Neural progenitor cell (in vitro differentiated cells): ENCODE data around the gene FIG4. TPM values are rescaled to one million over a fixed set of nuclear protein-coding genes. Genes with fewer than 3 reads are reported as not detected.

ENCODE experiments used
- DNase-seq: peaks from one replicate; pipeline ENCODE4 v3.0.0-alpha.2; 2016; ENCODE audit warnings: low spot score
- H2AFZ ChIP-seq: fragments of 200-600 bp; sonication (generic); replicated peaks from 2 replicates; pipeline ENCODE4 v1.6.1; 2016; ENCODE audit warnings: antibody characterized with exemption
- H3F3A ChIP-seq: fragments of 200-600 bp; sonication (generic); 2 replicates; pipeline ENCODE4 v1.6.1; 2016; ENCODE audit warnings: antibody characterized with exemption, low read depth
- H3K27ac ChIP-seq: fragments of 200-600 bp; sonication (generic); 2 replicates; pipeline ENCODE4 v1.5.1; 2016; ENCODE audit warnings: mild to moderate bottlenecking
- H3K27me3 ChIP-seq: fragments of 200-600 bp; sonication (generic); 2 replicates; pipeline ENCODE4 v1.6.1; 2016; ENCODE audit warnings: mild to moderate bottlenecking, moderate library complexity
- H3K36me3 ChIP-seq: fragments of 200-600 bp; sonication (generic); 2 replicates; pipeline ENCODE4 v1.5.1; 2016
- H3K4me1 ChIP-seq: fragments of 200-600 bp; sonication (generic); 2 replicates; pipeline ENCODE4 v1.6.1; 2016; ENCODE audit warnings: mixed run types
- H3K4me2 ChIP-seq: fragments of 200-600 bp; sonication (generic); 2 replicates; pipeline ENCODE4 v1.6.1; 2016
- H3K4me3 ChIP-seq: fragments of 200-600 bp; sonication (generic); 2 replicates; pipeline ENCODE4 v1.5.1; 2016
- H3K79me2 ChIP-seq: fragments of 200-600 bp; sonication (generic); 2 replicates; pipeline ENCODE4 v1.6.1; 2016; ENCODE audit warnings: low read depth
- H3K9ac ChIP-seq: fragments of 200-600 bp; sonication (generic); 2 replicates; pipeline ENCODE4 v1.6.1; 2016
- H3K9me3 ChIP-seq: fragments of 200-600 bp; sonication (generic); 2 replicates; pipeline ENCODE4 v1.5.1; 2016; ENCODE audit warnings: low read depth
- H4K20me1 ChIP-seq: fragments of 200-600 bp; sonication (generic); 2 replicates; pipeline ENCODE4 v1.6.1; 2016; ENCODE audit warnings: low read depth
- H3K27ac Mint-ChIP-seq: 3 replicates; pipeline ENCODE4 v1.8.0; 2021; ENCODE audit warnings: mixed read lengths
- H3K27me3 Mint-ChIP-seq: 2 replicates; pipeline ENCODE4 v1.8.0; 2022; ENCODE audit warnings: low read depth, mild to moderate bottlenecking, inconsistent platforms, moderate library complexity, mixed read lengths; ENCODE audit not compliant: insufficient read depth
- H3K36me3 Mint-ChIP-seq: 3 replicates; pipeline ENCODE4 v1.8.0; 2021; ENCODE audit warnings: mixed read lengths
- H3K4me1 Mint-ChIP-seq: 3 replicates; pipeline ENCODE4 v1.8.0; 2021; ENCODE audit warnings: mixed read lengths
- H3K4me3 Mint-ChIP-seq: 3 replicates; pipeline ENCODE4 v1.8.0; 2021; ENCODE audit warnings: mild to moderate bottlenecking, moderate library complexity, mixed read lengths
- H3K9me3 Mint-ChIP-seq: 3 replicates; pipeline ENCODE4 v1.8.0; 2020; ENCODE audit warnings: mixed read lengths
- CTCF ChIP-seq: fragments of 200-600 bp; sonication (generic); IDR thresholded peaks from 2 replicates; pipeline ENCODE4 v1.5.1; 2017; ENCODE audit warnings: antibody characterized with exemption, mild to moderate bottlenecking
- EZH2 ChIP-seq: fragments of 200-600 bp; sonication (generic); IDR thresholded peaks from 2 replicates; pipeline ENCODE4 v1.6.1; 2017; ENCODE audit warnings: antibody characterized with exemption, mild to moderate bottlenecking, moderate library complexity
- EZH2phosphoT487 ChIP-seq: fragments of 200-600 bp; sonication (generic); IDR thresholded peaks from 2 replicates; pipeline ENCODE4 v1.6.1; 2017; ENCODE audit warnings: antibody characterized with exemption
- total RNA-seq: library from RNA; depleted of rRNA; stranded (reverse); fragments of >200 nt; gene quantifications from 2 replicates; pipeline ENCODE4 v1.2.3, GENCODE V29; 2015; ENCODE audit warnings: low replicate concordance

The FIG4 gene
- total RNA-seq, 1 donor from 2014 or later = 51.3 TPM

GRCh38 chr6:109874621-109875020 lies 183.5 kb downstream of the FIG4 start:
- no peaks in the 10 kb centered on the region for H3K79me2 ChIP-seq
- H3K4me3 ChIP-seq = no peak overlapping the region
- H3K9me3 Mint-ChIP-seq = no peaks in the 10 kb centered on the region
- no peaks in the 10 kb centered on the region for H3K9me3 ChIP-seq
- no peaks in the 10 kb centered on the region for H3K36me3 ChIP-seq
- TF ChIP-seq EZH2phosphoT487 (no peak), EZH2 (no peak), CTCF (no peak)
- no peaks in the 10 kb centered on the region for H3K27me3 ChIP-seq
- H3K27ac Mint-ChIP-seq = no peak overlapping the region
- H3K27ac ChIP-seq = no peak overlapping the region
- no peak for DNase-seq
- no peak overlapping the region for H3K9ac ChIP-seq
- H3K4me1 ChIP-seq = no peaks in the 10 kb centered on the region
- no peaks in the 10 kb centered on the region for H3K36me3 Mint-ChIP-seq
- H4K20me1 ChIP-seq = no peaks in the 10 kb centered on the region
- H3F3A ChIP-seq = no peaks in the 10 kb centered on the region
- no peak overlapping the region for H3K4me3 Mint-ChIP-seq
- no peaks in the 10 kb centered on the region for H3K27me3 Mint-ChIP-seq
- H3K4me2 ChIP-seq = no peak overlapping the region
- no peak overlapping the region for H2AFZ ChIP-seq
- H3K4me1 Mint-ChIP-seq = peaks cover 3% of the 10 kb centered on the region

Other genes starting within 250 kb of the FIG4 start
- gene MICAL1, start 235.5 kb upstream of the FIG4 start, total RNA-seq = 50.6 and 123 TPM in 2 replicates
- 13.9 and 17.3 TPM in 2 replicates for gene ZBTB24, start 208.1 kb upstream of the FIG4 start, total RNA-seq
- 7.2 and 8.2 TPM in 2 replicates for gene AK9, start 94 bp upstream of the FIG4 start, total RNA-seq